Cardiac septum (tissue), 1 donor: ENCODE results near the gene ZNF296. TPM values are rescaled to one million over a fixed set of nuclear protein-coding genes. Genes with fewer than 3 reads are reported as not detected.
"Not testable (repeated sequence)": the region's sequence is repeated elsewhere in the genome, so short reads cannot be mapped to it uniquely, and the experiment has no call there.

ENCODE experiments used
- DNase-seq: peaks from one replicate; pipeline ENCODE4 v3.0.0-alpha.2; 2020; ENCODE audit warnings: low spot score
- intact Hi-C: fragments of 100-400 bp; cut with DNase I; formaldehyde crosslinking; loops from one replicate; pipeline ENCODE4 v1.14.0; 2022
- long read RNA-seq: library from polyadenylated mRNA; unstranded; transcript quantifications from one replicate; pipeline ENCODE4 v2.0.0, GENCODE V29; 2021
- total RNA-seq: library from RNA; stranded (reverse); fragmentation: NEBNext Ultra II Directional; extraction: Animal tissue kit (Norgen Biotek cat#: 25700); gene quantifications from one replicate; pipeline ENCODE4 v1.2.1, GENCODE V29; 2021
- donor health status: DM: no; HTN: no; CAD: no.

The ZNF296 gene
- 0.13 TPM for total RNA-seq
- long read RNA-seq, partial matches to known transcripts, result 0 of 1 reads
- long read RNA-seq, other reads (novel, unspliced or antisense), result 0 of 1 reads

DNA sequence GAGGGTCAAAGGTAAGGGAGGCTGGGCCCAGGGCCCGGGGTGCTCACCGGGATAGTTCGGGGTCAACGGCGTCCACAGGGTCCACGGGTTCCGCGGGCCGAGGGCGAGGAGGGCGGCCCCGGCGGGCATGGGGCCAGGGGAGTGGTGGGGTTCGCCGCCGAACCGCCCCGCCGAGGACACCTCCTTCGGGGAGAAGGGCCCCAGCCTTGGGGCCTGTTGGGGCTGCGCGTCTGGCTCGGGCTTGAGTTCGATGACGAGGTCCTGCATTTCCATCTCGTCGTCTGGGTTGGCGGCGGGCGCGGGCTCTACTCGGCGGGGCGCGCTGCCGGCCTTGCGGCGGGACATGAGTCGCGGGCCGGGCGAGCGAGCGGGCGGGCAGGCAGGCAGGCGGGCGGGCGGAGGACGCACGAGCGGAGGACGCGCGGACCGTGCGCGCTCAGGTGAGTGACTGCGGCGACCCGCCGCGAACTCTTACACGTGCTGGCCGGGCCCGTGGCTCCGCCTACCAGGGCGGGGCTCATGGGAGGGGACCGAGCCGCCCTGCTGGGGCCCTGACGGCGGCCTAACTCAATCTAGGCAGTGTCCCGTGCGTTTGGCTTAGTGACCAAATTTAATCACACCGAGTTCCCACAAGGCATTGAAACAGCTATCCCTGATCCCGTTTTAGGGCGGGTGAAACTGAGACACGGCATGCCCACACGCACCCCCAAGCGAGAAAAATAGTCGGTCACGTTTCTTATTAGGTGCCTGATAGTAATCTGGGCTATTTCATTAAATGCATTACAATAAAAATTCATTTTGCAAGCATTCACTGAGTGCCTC, at the start of gene ZNF296:
Gene ZNF296, minus strand, starts transcription at position 450 of the 822 bp plus-strand sequence. Its CDS starts 105 bp downstream, at position 345.
- intact Hi-C loops, result loop anchor here (5.0 kb wide), 2 partner anchors 39 to 101 kb away; partner anchors contain the start of genes BLOC1S3, CLASRP and TRAPPC6A
- peak; percentile 91 for DNase-seq

GRCh38 chr19:45125360-45125759, 49.1 kb upstream of the ZNF296 start:
- no peak for DNase-seq
- intact Hi-C loops, result no loop called here

- intact Hi-C loops, result no loop called here
- DNase-seq, result no peak
Observed at GRCh38 chr19:45124021-45124420, 47.7 kb upstream of the ZNF296 start.

GRCh38 chr19:45123440-45123850, 47.2 kb upstream of the ZNF296 start:
- DNase-seq, result no peak
- intact Hi-C loops, result no loop called here

- DNase-seq, result no peak
- intact Hi-C loops, result no loop called here
Observed at GRCh38 chr19:45122832-45123231, 46.6 kb upstream of the ZNF296 start.

DNA sequence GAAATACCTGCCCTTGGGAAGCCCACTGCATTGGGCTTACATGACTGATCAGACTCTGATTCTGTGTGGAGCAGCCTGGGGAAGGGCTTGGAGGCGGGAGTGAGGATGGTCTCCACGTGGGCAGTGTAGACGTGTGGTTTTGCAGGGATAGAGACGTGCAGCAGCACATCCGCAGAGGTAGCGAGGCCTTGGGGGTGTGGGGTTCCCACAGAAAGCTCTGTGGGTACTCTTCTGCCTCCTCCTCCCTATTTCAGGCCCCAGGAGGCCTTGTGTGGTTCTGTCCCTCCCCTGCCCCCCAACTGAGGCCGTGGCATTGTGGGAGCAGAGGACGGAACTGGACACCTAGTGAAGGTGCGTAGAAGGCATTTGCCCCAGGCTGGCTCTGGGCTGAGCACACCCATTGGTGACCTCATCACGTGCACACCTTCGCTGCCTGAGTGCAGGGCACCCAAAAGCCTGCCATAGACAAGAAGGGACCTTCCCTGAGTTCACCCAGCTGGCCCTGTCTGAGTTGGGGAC, 45.6 kb upstream of the ZNF296 start:
- DNase-seq, result no peak
- intact Hi-C loops, result no loop called here

GRCh38 chr19:45119582-45119981, 43.3 kb upstream of the ZNF296 start:
- intact Hi-C loops, result no loop called here
- DNase-seq, result no peak

GRCh38 chr19:45118591-45119355, 42.5 kb upstream of the ZNF296 start:
- DNase-seq, intact Hi-C loops: not testable (repeated sequence)

DNA sequence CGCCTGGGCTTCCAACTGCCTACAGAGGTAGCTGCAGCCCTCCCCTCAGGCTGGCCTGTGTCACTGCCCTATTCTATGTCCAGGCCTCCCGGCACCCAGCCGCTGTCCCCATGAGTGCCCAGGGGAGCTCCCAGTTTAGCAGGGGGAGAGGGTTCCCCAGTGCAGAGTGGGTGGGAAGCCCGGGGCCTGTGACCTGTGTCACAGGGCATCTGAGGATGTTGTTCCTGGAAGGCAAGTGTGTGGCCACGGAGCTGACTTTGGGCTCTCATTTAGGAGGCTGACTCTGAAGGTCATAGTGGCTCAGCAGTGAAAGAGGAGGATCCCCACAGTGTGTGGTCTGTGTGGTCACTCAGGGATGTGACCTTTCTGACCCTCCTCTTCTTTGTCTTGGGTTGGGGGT, 41.8 kb upstream of the ZNF296 start:
- intact Hi-C loops, result no loop called here
- no peak for DNase-seq

- intact Hi-C loops, result no loop called here
- no peak for DNase-seq
Observed at GRCh38 chr19:45117671-45118070, 41.4 kb upstream of the ZNF296 start.

- no peak for DNase-seq
- intact Hi-C loops, result no loop called here
Observed at GRCh38 chr19:45117167-45117594, 40.9 kb upstream of the ZNF296 start.

GRCh38 chr19:45115809-45116615, 39.7 kb upstream of the ZNF296 start:
- intact Hi-C loops, result no loop called here

GRCh38 chr19:45114116-45114515, 37.8 kb upstream of the ZNF296 start:
- no peak for DNase-seq
- intact Hi-C loops, result no loop called here

More at GRCh38 chr19:45115809-45116615, 39.7 kb upstream of the ZNF296 start:
- no peak for DNase-seq

- intact Hi-C loops, result no loop called here
- DNase-seq, result no peak
Observed at GRCh38 chr19:45113628-45114027, 37.4 kb upstream of the ZNF296 start.

DNA sequence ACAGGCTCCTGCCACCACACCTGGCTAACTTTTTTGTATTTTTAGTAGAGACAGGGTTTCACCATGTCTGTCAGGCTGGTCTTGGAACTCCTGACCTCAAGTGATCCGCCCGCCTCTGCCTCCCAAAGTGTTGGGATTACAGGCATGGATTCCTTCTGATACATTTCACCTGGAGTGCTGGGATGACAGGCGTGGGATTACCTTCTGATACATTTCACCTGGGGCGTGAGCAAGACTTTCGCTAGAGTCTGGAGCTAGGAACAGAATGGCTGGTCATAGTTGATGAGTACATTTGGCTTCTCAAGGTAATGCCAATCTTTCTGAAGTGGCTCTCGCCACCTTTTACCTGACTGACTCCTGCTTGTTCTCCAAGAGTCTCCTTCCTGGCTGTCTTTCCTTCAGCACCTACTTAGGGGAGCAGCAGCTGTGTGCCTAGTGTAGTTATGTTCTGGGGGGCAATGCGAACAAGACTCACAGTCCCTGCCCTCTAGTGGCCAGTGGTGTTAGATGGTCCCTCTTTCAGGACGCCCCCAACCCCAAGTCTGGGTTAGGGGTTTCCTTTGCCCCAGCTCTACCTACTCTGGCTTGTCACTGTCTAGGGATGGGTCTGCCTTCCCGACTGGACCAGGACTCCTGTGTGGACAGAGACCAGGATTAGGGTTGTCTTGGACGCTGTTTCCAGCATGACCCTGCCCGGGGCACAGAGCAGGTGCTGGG, 36.0 kb upstream of the ZNF296 start:
- no peak for DNase-seq
- intact Hi-C loops, result no loop called here

DNA sequence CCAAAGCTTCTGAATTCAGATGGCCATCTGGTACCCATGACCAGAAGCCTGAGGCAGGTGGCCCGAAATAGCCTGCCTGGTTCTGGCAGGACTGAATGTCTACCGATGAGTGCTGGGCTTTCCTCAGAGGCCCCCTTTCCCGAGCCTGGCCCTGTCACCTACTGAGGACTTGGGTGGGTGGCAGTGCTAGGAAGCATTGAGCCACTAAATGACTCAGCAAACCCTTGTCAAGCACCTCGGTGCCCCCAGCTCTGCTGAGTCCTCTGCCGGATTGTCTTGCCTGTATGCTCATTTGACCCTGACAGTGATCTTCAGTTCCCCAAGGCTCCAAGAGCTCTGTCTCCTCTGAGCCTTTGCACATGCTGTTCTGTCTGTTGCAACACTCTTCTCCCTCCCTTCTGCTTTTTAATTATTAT, 34.6 kb upstream of the ZNF296 start:
- no peak for DNase-seq
- intact Hi-C loops, result no loop called here

- intact Hi-C loops, result no loop called here
Observed at GRCh38 chr19:45107621-45108150, 31.4 kb upstream of the ZNF296 start.

GRCh38 chr19:45106363-45106762, 30.1 kb upstream of the ZNF296 start:
- intact Hi-C loops, result not testable (repeated sequence)

More at GRCh38 chr19:45107621-45108150, 31.4 kb upstream of the ZNF296 start:
- no peak for DNase-seq

More at GRCh38 chr19:45106363-45106762, 30.1 kb upstream of the ZNF296 start:
- DNase-seq, result not testable (repeated sequence)
